HepG2 (cell line): ENCODE data around the gene COG8. TPM values are rescaled to one million over a fixed set of nuclear protein-coding genes. Genes with fewer than 3 reads are reported as not detected.

Experiments used
- ATAC-seq: fragments of 200-7000 bp; cut with Tn5 transposase; 3 replicates; pipeline ENCODE4 v1.9.1; 2020; ENCODE audit warnings: mild to moderate bottlenecking, moderate library complexity
- BruUV-seq: library from RNA; stranded (reverse); fragments of 400-500 nt; replicated peaks from 2 replicates; lab custom pipeline; 2021; lab: Mats Ljungman, UMichigan
- CTCF ChIA-PET: fragments of 300-600 bp; formaldehyde crosslinking; extraction: SDS; loops from one replicate; lab custom pipeline; 2021; ENCODE audit warnings: low total read pairs, inconsistent platforms, low intra/inter-chr PET ratio; lab: Yijun Ruan, JAX
- POLR2A ChIA-PET: fragments of 350-600 bp; sonication (Branson Sonifier 250); formaldehyde crosslinking; loops from one replicate; lab custom pipeline; 2020; ENCODE audit warnings: antibody characterized with exemption, inconsistent platforms; lab: Yijun Ruan, JAX
- DNase-seq: peaks from one replicate; pipeline ENCODE4 v3.0.0-alpha.2; 2015; ENCODE audit warnings: low spot score
- FAIRE-seq: peaks from 3 replicates; lab custom pipeline; 2011; peaks lifted over from hg19 to GRCh38; lab: Jason Lieb, UNC
- H2AFZ ChIP-seq: one replicate; pipeline ENCODE4 v1.6.1; 2011; ENCODE audit warnings: low read length, inconsistent platforms
- H3K27ac ChIP-seq: fragments of 300-600 bp; 3 replicates; pipeline ENCODE4 v1.8.0; 2011; ENCODE audit warnings: mixed run types, mild to moderate bottlenecking, mixed read lengths, low read length, inconsistent platforms; ENCODE audit not compliant: insufficient read depth; ENCODE audit errors: extremely low read length
- H3K27me3 ChIP-seq, 2 experiments: fragments of 200-600 bp in 1 of 2; 2 replicates in 1 of 2; 3 replicates in 1 of 2; pipeline versions ENCODE4 v1.6.0 to v1.8.0; 2011; ENCODE audit warnings: low read length in 2 of 2, mild to moderate bottlenecking in 2 of 2, moderate library complexity in 2 of 2, inconsistent platforms in 1 of 2; ENCODE audit not compliant: insufficient read depth in 2 of 2, control insufficient read depth in 1 of 2
- H3K36me3 ChIP-seq, 2 experiments: fragments of 200-600 bp in 1 of 2; replicated peaks in 1 of 2; 2 replicates in 1 of 2; 3 replicates in 1 of 2; pipeline versions ENCODE4 v1.5.1 to v1.8.0; 2011; ENCODE audit warnings: low read length in 2 of 2, inconsistent platforms in 1 of 2; ENCODE audit not compliant: insufficient read depth in 2 of 2, control insufficient read depth in 1 of 2
- H3K4me1 ChIP-seq: 2 replicates; pipeline ENCODE4 v1.5.1; 2012; ENCODE audit warnings: low read length, inconsistent platforms; ENCODE audit not compliant: insufficient read depth
- H3K4me2 ChIP-seq: 2 replicates; pipeline ENCODE4 v1.6.0; 2011; ENCODE audit warnings: low read depth, low read length, inconsistent platforms
- H3K4me3 ChIP-seq, 3 experiments: fragments of 200-600 bp in 1 of 3; sonication (generic), shearing (Covaris generic) in 1 of 3; replicated peaks in 1 of 3; 2 replicates each; pipeline ENCODE4 v1.5.1; 2011 to 2016; ENCODE audit warnings: low read length in 3 of 3, inconsistent platforms in 2 of 3, low read depth in 2 of 3, mild to moderate bottlenecking in 2 of 3, control low read depth in 1 of 3, mixed read lengths in 1 of 3; ENCODE audit not compliant: insufficient read depth in 1 of 3
- H3K79me2 ChIP-seq: one replicate; pipeline ENCODE4 v1.6.1; 2011; ENCODE audit warnings: low read length, inconsistent platforms; ENCODE audit not compliant: insufficient read depth
- H3K9ac ChIP-seq: 2 replicates; pipeline ENCODE4 v1.6.0; 2011; ENCODE audit warnings: mild to moderate bottlenecking, low read depth, low read length, inconsistent platforms; ENCODE audit not compliant: insufficient read depth
- H3K9me3 ChIP-seq: 2 replicates; pipeline ENCODE4 v1.5.1; 2012; ENCODE audit warnings: mild to moderate bottlenecking, low read length
- H4K20me1 ChIP-seq: 2 replicates; pipeline ENCODE4 v1.6.0; 2011; ENCODE audit warnings: inconsistent platforms, mild to moderate bottlenecking, low read length, moderate library complexity; ENCODE audit not compliant: insufficient read depth
- EZH2 ChIP-seq: conservative IDR thresholded peaks from 2 replicates; pipeline ENCODE4 v1.6.1; 2012; ENCODE audit warnings: mild to moderate bottlenecking, low read depth, low read length, moderate library complexity
- NR2F6 ChIP-seq, 2 experiments: IDR thresholded peaks; 2 replicates each; pipeline ENCODE4 v1.6.1; 2016; ENCODE audit warnings: antibody characterized with exemption in 1 of 2, mild to moderate bottlenecking in 1 of 2
- ZNF614 ChIP-seq: IDR thresholded peaks from 2 replicates; pipeline ENCODE4 v1.6.1; 2018; ENCODE audit warnings: missing biosample characterization, missing genetic modification reagents, inconsistent platforms, borderline replicate concordance
- WGBS: methylation state at CpG from one replicate; pipeline ENCODE4 v1.1.6; 2017; ENCODE audit warnings: low lambda C conversion rate; 5-methylcytosine and 5-hydroxymethylcytosine counted together
- in situ Hi-C: cut with HindIII; loops from 2 replicates; pipeline ENCODE4 v1.10.0; 2017; ENCODE audit warnings: low pct_unique_long_range_greater_than_20kb; ENCODE audit not compliant: extremely low pct_ligation_motif_present
- intact Hi-C: fragments of 100-400 bp; cut with micrococcal nuclease; formaldehyde crosslinking; loops from one replicate; pipeline ENCODE4 v1.10.0; 2022; ENCODE audit not compliant: unreplicated experiment
- polyA plus RNA-seq, 8 experiments: library from polyadenylated mRNA; depleted of rRNA in 3 of 8; stranded (reverse) in 7 of 8; unstranded in 1 of 8; fragments of >200 nt; fragmentation: Illumina TruSeq in 4 of 8; extraction: Trizol in 4 of 8; gene quantifications; 2 replicates each; pipeline versions ENCODE4 v1.2.1 to v1.2.3, GENCODE V29; 2011 to 2016; ENCODE audit warnings: low read depth in 4 of 8, missing spikeins in 1 of 8, mixed read lengths in 1 of 8; ENCODE audit not compliant: insufficient read depth in 1 of 8
- total RNA-seq, 5 experiments: library from RNA; depleted of rRNA; stranded (reverse); fragments of >200 nt; fragmentation: Illumina TruSeq; extraction: Trizol; gene quantifications; 2 replicates each; pipeline ENCODE4 v1.2.3, GENCODE V29; 2016; ENCODE audit warnings: low read depth in 1 of 5

The COG8 gene
- total and polyA plus RNA-seq, 2 of the 13 experiments (the other 11 are each of a cell fraction or from before 2014, with no cell fraction given), result 45.5 to 52.1 TPM

DNA sequence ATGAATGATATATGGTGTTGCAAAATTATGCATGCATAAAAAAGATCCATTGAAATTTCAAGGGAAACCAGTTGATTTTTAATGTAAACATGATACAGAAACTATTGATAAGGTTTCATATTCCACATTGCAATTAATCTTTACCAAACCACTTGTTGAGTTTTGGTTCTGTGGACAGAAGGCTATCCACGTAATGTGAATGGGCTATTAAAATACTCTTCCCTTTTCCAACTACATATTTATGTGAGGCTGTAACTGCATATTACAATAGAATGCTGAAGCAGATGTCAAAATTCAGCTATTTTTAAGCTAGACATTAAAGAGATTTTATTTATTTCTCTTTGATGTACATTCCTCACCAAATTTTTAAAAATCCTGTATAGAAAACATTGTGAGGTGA is 62.0 kb downstream of the COG8 start:
- no peaks in the 10 kb centered on the region for H3K9me3 ChIP-seq
- H3K4me1 ChIP-seq, result no peaks in the 10 kb centered on the region
- ATAC-seq (no peak), FAIRE-seq (no peak), DNase-seq (no peak)
- TF ChIP-seq NR2F6 (IDR thresholded peaks at IDR 0.05) (no peak), NR2F6 (CRISPR knock-in tag; IDR thresholded peaks at IDR 0.05) (no peak), ZNF614 (no peak), EZH2 (no peak)
- no peak overlapping the region for H3K27ac ChIP-seq
- H3K4me2 ChIP-seq, result no peak overlapping the region
- WGBS, result 98% methylated on average over 1 of the region's 1 CpG
- H3K79me2 ChIP-seq, result no peaks in the 10 kb centered on the region
- H4K20me1 ChIP-seq, result no peaks in the 10 kb centered on the region
- ChIA-PET CTCF (no interaction called here), POLR2A (no interaction called here)
- peaks cover 0 to 7% of the 10 kb centered on the region in 2 experiments; a peak in 4 of 5 replicates for H3K36me3 ChIP-seq
- no TSS peak for BruUV-seq
- in situ Hi-C loops, result no loop called here
- no peak overlapping the region for H3K4me3 ChIP-seq
- intact Hi-C loops, result no loop called here
- H2AFZ ChIP-seq, result no peak overlapping the region
- H3K9ac ChIP-seq, result no peak overlapping the region
- H3K27me3 ChIP-seq, result no peaks in the 10 kb centered on the region

Other genes starting within 250 kb of the COG8 start
- 0.04 TPM in 1 of 2 replicates, not detected in the other for gene HAS3, start 233.9 kb downstream of the COG8 start, total RNA-seq (2016; rRNA removed; fragmentation: Illumina TruSeq; extraction: Trizol)
- 0.30 and 0.64 TPM in 2 replicates for gene HAS3, start 233.9 kb downstream of the COG8 start, polyA plus RNA-seq (2011; rRNA removed)
- 37.2 and 64.1 TPM in 2 replicates for gene CHTF8, start 207.0 kb downstream of the COG8 start, total RNA-seq (2016; rRNA removed; fragmentation: Illumina TruSeq; extraction: Trizol)
- 67.5 and 74.3 TPM in 2 replicates for gene CHTF8, start 207.0 kb downstream of the COG8 start, polyA plus RNA-seq (2011; rRNA removed)
- gene UTP4, start 206.9 kb downstream of the COG8 start, total RNA-seq (2016; rRNA removed; fragmentation: Illumina TruSeq; extraction: Trizol), result 30.0 and 57.1 TPM in 2 replicates
- gene UTP4, start 206.9 kb downstream of the COG8 start, polyA plus RNA-seq (2011; rRNA removed), result 85.8 and 91.2 TPM in 2 replicates
- 19.2 and 22.9 TPM in 2 replicates for gene SNTB2, start 152.4 kb downstream of the COG8 start, total RNA-seq (2016; rRNA removed; fragmentation: Illumina TruSeq; extraction: Trizol)
- 11.5 and 12.5 TPM in 2 replicates for gene SNTB2, start 152.4 kb downstream of the COG8 start, polyA plus RNA-seq (2011; rRNA removed)
- 21.0 and 27.9 TPM in 2 replicates for gene VPS4A, start 28.2 kb downstream of the COG8 start, total RNA-seq (2016; rRNA removed; fragmentation: Illumina TruSeq; extraction: Trizol)
- gene VPS4A, start 28.2 kb downstream of the COG8 start, polyA plus RNA-seq (2011; rRNA removed), result 13.2 and 15.7 TPM in 2 replicates
- 26.8 and 48.8 TPM in 2 replicates for gene PDF, start 9.0 kb downstream of the COG8 start, total RNA-seq (2016; rRNA removed; fragmentation: Illumina TruSeq; extraction: Trizol)
- 12.4 and 15.5 TPM in 2 replicates for gene PDF, start 9.0 kb downstream of the COG8 start, polyA plus RNA-seq (2011; rRNA removed)
- gene NIP7, start 208 bp upstream of the COG8 start, total RNA-seq (2016; rRNA removed; fragmentation: Illumina TruSeq; extraction: Trizol), result 114 and 144 TPM in 2 replicates
- 14.0 and 15.3 TPM in 2 replicates for gene NIP7, start 208 bp upstream of the COG8 start, polyA plus RNA-seq (2011; rRNA removed)
- 6.4 and 14.4 TPM in 2 replicates for gene TMED6, start 12.2 kb upstream of the COG8 start, total RNA-seq (2016; rRNA removed; fragmentation: Illumina TruSeq; extraction: Trizol)
- 9.8 and 10.5 TPM in 2 replicates for gene TMED6, start 12.2 kb upstream of the COG8 start, polyA plus RNA-seq (2011; rRNA removed)
- 9.7 and 18.2 TPM in 2 replicates for gene TERF2, start 46.4 kb upstream of the COG8 start, total RNA-seq (2016; rRNA removed; fragmentation: Illumina TruSeq; extraction: Trizol)
- 16.6 and 20.2 TPM in 2 replicates for gene TERF2, start 46.4 kb upstream of the COG8 start, polyA plus RNA-seq (2011; rRNA removed)
- 432 and 638 TPM in 2 replicates for gene CYB5B, start 85.1 kb upstream of the COG8 start, total RNA-seq (2016; rRNA removed; fragmentation: Illumina TruSeq; extraction: Trizol)
- 207 and 234 TPM in 2 replicates for gene CYB5B, start 85.1 kb upstream of the COG8 start, polyA plus RNA-seq (2011; rRNA removed)
- gene NFAT5, start 226.4 kb upstream of the COG8 start, total RNA-seq (2016; rRNA removed; fragmentation: Illumina TruSeq; extraction: Trizol), result 20.5 and 49.3 TPM in 2 replicates
- 38.4 and 54.3 TPM in 2 replicates for gene NFAT5, start 226.4 kb upstream of the COG8 start, polyA plus RNA-seq (2011; rRNA removed)